ENCODE results near the gene LEFTY1. TPM values are rescaled to one million over a fixed set of nuclear protein-coding genes. Genes with fewer than 3 reads are reported as not detected.
"Not testable (repeated sequence)": the region's sequence is repeated elsewhere in the genome, so short reads cannot be mapped to it uniquely, and the experiment has no call there.

The LEFTY1 gene
- total RNA-seq, 6 experiments from 2014 or later: 0.29 to 1.1 (median 0.54) TPM; not detected in 2

DNA sequence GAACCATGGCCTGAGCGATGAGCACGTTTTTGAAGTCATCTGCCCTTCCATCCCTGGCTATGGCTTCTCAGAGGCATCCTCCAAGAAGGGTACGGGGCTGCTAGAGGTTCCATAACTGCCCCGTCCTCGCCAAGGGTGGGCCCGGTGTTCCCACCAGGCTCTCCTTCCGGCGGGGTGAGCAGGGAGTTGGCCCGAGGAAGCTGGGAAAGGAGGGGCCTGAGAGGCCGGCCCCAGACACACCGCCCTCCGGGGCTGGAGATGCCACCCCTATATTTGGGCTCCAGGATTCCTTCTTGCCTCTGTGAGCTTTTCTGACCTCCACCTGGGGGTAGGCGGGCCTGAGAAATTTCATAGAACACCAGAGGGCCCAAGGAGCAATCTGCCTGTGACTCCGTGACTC, 50.2 kb downstream of the LEFTY1 start:
- intact Hi-C loops (cut with DNase I): no loop called here
- H3K27me3 ChIP-seq: no peaks in the 10 kb centered on the region
- peaks cover 0 to 30% (median 3%) of the 10 kb centered on the region in 4 donors for H3K4me1 ChIP-seq
- H3K27ac ChIP-seq: no peak overlapping the region
- ATAC-seq (peak in 1 of 4 donors; percentile 2), DNase-seq (peak in 1 of 3 donors; percentile 47)
- 60% methylated on average over 5 of the region's 14 CpGs for WGBS (ENCODE audit: insufficient coverage, low coverage, low lambda C conversion rate, missing lambda C conversion rate)
- peaks cover 3 to 99% (median 49%) of the 10 kb centered on the region in 4 donors for H3K36me3 ChIP-seq
- no peak overlapping the region for H3K4me3 ChIP-seq
- TF ChIP-seq POLR2A (IDR thresholded peaks at IDR 0.05): no peak
- TF ChIP-seq, protein P1, sequence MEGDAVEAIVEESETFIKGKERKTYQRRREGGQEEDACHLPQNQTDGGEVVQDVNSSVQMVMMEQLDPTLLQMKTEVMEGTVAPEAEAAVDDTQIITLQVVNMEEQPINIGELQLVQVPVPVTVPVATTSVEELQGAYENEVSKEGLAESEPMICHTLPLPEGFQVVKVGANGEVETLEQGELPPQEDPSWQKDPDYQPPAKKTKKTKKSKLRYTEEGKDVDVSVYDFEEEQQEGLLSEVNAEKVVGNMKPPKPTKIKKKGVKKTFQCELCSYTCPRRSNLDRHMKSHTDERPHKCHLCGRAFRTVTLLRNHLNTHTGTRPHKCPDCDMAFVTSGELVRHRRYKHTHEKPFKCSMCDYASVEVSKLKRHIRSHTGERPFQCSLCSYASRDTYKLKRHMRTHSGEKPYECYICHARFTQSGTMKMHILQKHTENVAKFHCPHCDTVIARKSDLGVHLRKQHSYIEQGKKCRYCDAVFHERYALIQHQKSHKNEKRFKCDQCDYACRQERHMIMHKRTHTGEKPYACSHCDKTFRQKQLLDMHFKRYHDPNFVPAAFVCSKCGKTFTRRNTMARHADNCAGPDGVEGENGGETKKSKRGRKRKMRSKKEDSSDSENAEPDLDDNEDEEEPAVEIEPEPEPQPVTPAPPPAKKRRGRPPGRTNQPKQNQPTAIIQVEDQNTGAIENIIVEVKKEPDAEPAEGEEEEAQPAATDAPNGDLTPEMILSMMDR (IDR thresholded peaks at IDR 0.05): no peak
- H3K9me3 ChIP-seq: no peaks in the 10 kb centered on the region

DNA sequence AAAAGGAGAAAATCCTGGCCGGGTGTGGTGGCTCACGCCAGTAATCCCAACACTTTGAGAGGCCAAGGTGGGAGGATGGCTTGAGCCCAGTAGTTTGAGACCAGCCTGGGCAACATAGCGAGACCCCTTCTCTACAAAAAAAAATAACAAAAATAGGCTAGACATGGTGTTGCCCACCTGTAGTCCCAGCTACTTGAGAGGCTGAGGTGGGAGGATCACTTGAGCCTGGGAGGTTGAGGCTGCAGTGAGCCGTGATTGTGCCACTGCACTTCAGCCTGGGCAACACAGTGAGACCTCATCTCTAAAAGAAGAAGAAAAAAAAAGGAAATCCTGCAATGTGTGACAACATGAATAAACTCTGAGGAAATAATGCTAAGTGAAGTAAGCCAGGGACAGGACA, 52.6 kb downstream of the LEFTY1 start:
- H3K4me3 ChIP-seq; DNase-seq; intact Hi-C loops (cut with DNase I); H3K27me3 ChIP-seq; ATAC-seq; H3K9me3 ChIP-seq: not testable (repeated sequence)
- Histone ChIP-seq H3K27ac (peak overlapping the region in 1 of 3 donors; percentile 2), H3K4me1 (peaks cover 0 to 54% (median 6%) of the 10 kb centered on the region in 4 donors), H3K36me3 (peaks cover 3 to 99% (median 53%) of the 10 kb centered on the region in 4 donors)
- 86% methylated on average over 3 of the region's 4 CpGs for WGBS (ENCODE audit: insufficient coverage, low coverage, low lambda C conversion rate, missing lambda C conversion rate)

Small RNA genes lying within 50 kb of the gene (microRNA-seq; reads per million reads assigned to microRNA genes)
- 0 to 0.58 reads per million in 2 donors for gene MIR6741

Small RNA genes lying within 50 kb of the gene (small RNA-seq; reads per million reads assigned to genes)
- gene AL117348.1: 0 reads per million in 2 experiments

Other genes with a start within 250 kb of the LEFTY1 start
- gene ENAH, start 236.0 kb downstream of the LEFTY1 start, total RNA-seq: 10 to 100 TPM in 5 of 6 experiments, 1 to 10 TPM in 1; 9.0 to 33.2 (median 20.8) TPM
- gene SRP9, start 111.3 kb downstream of the LEFTY1 start, total RNA-seq: 100 to 1,000 TPM; 132 to 150 (median 141) TPM
- 1,000 to 10,000 TPM in 3 of 6 experiments, 100 to 1,000 TPM in 3; 331 to 4,402 (median 1,032) TPM for gene EPHX1, start 79.0 kb downstream of the LEFTY1 start, total RNA-seq
- gene TMEM63A, start 6.8 kb downstream of the LEFTY1 start, total RNA-seq: 10 to 100 TPM; 32.1 to 81.5 (median 44.9) TPM
- gene PYCR2, start 35.1 kb upstream of the LEFTY1 start, total RNA-seq: 10 to 100 TPM; 20.0 to 42.6 (median 24.9) TPM
- under 1 TPM in 1 of 6 experiments, not detected in 5; 0.31 TPM for gene LEFTY2, start 52.1 kb upstream of the LEFTY1 start, total RNA-seq
- 10 to 100 TPM in 1 of 6 experiments, 1 to 10 TPM in 5; 7.1 to 10.9 (median 8.6) TPM for gene SDE2, start 110.2 kb upstream of the LEFTY1 start, total RNA-seq
- 100 to 1,000 TPM; 132 to 185 (median 156) TPM for gene H3-3A, start 173.6 kb upstream of the LEFTY1 start, total RNA-seq

Measured in right lobe of liver (tissue), 6 donors.